SH-SY5Y (cell line): ENCODE data around the gene RFTN1.

Experiments
- GATA2 ChIP-seq: IDR thresholded peaks from 2 replicates; pipeline ENCODE4 v1.6.1; 2011; ENCODE audit warnings: mild to moderate bottlenecking, low read depth, low read length
- GATA3 ChIP-seq: IDR thresholded peaks from 2 replicates; pipeline ENCODE4 v1.6.1; 2011; ENCODE audit warnings: low read depth, mild to moderate bottlenecking, low read length, moderate library complexity

DNA sequence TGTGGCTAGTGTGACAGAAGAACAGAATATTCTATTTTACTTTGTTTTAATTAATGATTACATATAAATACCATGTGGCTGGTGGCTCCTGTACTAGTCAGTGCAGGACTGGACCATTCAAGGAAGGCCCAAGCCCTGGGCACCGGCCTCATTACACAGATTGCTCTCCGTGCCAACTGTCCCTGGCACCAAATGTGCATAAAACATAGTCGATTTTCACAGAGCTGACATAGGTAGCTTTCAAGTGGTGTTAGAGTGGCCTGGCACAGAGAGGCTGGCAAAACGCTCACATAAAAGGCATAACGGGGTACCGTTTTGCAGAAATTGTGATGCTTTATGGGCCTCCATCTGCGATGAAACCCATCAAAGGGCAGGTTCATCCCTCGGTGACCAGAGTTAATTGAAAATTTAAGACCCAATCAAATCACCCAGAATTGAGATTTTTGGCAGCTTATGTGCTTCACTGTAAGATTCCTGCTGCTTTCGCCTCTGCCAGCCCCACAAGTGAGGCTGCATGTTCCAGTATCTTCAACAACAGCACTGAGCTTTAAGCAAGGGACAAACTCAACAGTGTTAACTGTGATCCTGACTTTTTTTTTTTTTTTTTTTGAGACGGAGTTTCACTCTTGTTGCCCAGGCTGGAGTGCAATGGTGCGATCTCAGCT, 25.9 kb downstream of the RFTN1 start:
- no peak for TF ChIP-seq GATA2
- TF ChIP-seq GATA3 = no peak
